Dermis blood vessel endothelial cell (primary cell): ENCODE measurements around the gene GRIK1. TPM values are rescaled to one million over a fixed set of nuclear protein-coding genes. Genes with fewer than 3 reads are reported as not detected.

Source experiments
- DNase-seq: peaks from one replicate; pipeline ENCODE4 v3.0.0; 2010
- total RNA-seq: library from RNA; depleted of rRNA; stranded (reverse); fragments of >200 nt; gene quantifications from 2 replicates; pipeline ENCODE4 v1.2.3, GENCODE V29; 2014

Gene GRIK1
- total RNA-seq, 1 donor from 2014 or later: 0.34 TPM

GRCh38 chr21:29826386-29826785, 113.4 kb downstream of the GRIK1 start:
- no peak for DNase-seq

DNA sequence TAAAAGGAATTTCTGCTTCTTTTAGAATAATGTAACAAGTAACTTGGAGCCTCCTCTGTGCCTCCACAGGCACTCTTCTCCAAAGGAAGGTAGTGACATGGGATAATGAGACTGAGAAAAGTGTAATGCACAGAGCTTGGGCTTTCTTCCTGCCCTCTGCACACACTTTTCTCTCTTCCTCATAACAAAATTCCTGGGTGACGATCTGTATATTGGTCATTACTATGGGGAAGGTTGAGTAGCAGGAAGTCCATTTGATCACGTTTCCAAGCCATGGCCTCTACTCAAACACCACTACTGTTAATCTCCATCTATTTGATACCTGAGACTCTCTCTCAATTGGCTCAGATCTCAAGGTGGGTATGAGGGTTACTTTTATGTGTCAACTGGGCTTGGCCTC, 113.9 kb downstream of the GRIK1 start:
- DNase-seq: no peak

DNA sequence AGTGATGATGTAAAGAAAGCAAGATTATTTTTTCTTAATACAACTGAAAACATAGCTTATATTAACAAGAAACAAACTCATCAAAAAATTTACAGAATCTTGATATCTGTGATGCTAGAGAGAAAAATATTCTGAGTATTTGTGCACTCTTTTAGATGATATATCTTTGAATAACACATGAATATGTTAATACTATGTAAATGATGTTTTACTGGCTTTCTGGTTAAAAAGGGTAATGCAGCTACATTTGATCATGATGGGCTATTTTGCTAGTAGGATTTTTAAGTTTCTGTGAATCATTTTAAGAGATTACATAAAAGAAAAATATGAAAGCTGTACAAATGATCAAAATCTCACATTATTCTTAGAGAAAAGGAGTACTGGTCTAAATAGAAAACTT, 114.5 kb downstream of the GRIK1 start:
- no peak for DNase-seq

DNA sequence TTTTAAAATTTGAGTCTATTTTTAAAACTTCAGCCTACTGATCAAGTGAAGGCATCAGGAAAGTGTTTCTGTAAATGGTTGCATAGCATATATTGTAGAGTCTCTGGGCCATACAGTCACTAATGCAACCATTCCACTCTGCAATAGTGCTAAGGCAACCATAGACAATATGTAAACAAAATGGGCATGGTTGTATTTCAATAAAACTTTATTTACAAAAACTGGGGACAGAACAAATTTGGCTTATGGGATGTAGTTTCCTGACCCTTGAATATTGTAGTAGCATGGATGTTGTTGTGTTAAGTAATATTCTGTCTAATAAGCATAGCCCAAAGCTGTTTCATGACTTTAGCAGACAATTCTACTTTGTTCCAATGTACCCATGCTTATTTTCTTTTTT, 117.7 kb downstream of the GRIK1 start:
- no peak for DNase-seq

- DNase-seq: no peak
Observed at GRCh38 chr21:29821230-29821629, 118.6 kb downstream of the GRIK1 start.

GRCh38 chr21:29819675-29820326, 120.0 kb downstream of the GRIK1 start:
- no peak for DNase-seq

- no peak for DNase-seq
Observed at GRCh38 chr21:29818383-29818921, 121.3 kb downstream of the GRIK1 start.

- DNase-seq: no peak
Observed at GRCh38 chr21:29817450-29817849, 122.3 kb downstream of the GRIK1 start.

GRCh38 chr21:29812947-29813346, 126.8 kb downstream of the GRIK1 start:
- DNase-seq: no peak

DNA sequence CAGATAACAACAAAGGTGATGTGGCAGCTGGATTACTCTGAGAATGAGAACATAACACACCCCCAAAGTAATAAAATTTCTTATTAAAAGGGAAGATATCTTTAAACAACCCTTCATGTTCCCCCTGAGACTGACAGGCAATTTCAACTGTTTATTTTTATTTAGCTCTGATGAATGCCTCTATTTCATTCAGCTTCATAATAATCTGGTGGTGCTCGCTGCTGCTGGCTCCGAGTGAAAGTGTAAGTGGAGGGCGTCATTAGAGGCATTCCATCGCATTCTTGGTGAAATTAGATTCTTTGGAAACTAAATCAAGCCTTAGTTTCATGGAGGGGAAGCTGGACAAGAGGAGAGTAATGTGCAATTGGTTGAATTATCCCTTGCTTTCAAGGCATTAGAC, 128.9 kb downstream of the GRIK1 start:
- DNase-seq: no peak

DNA sequence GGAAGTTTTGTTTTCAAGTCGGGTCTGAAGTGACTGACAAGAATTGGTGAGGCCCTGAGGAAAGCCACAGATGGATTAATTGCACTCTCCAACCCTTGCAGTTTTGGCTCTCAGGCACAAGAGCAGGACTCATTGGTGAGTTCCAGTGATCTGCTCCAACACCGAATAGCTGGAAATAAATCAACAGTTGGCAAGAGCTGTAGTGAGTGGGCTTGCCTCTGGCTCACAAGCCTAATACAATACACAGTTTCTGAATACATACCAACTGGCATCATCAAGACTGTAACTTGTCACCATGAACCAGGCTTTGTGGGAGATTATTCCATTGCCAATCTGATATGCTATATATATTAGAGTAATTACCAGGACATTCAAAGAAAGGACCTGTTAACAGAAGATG, 131.6 kb downstream of the GRIK1 start:
- DNase-seq: no peak

- no peak for DNase-seq
Observed at GRCh38 chr21:29805105-29805504, 134.7 kb downstream of the GRIK1 start.

DNA sequence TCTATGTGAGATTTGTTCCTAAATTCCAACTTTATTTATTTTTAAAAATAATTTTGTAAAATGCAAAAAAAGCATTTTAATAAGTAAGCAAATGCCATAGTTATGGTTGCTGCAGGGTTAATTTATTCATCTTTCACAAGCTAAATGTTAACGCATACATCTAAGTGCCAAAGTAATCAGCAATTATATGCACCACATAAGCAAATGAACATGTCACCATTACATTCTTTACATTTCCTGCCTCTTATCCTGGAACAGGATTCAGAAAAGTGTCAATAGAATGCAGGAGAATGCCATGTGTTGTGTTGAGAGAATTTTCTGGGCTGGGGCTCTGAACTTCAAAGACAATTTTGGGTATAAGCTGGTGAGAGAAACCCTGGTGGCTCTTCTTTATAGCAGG, 136.6 kb downstream of the GRIK1 start:
- DNase-seq: no peak

- no peak for DNase-seq
Observed at GRCh38 chr21:29801122-29801521, 138.7 kb downstream of the GRIK1 start.

GRCh38 chr21:29800056-29800455, 139.7 kb downstream of the GRIK1 start:
- no peak for DNase-seq

DNA sequence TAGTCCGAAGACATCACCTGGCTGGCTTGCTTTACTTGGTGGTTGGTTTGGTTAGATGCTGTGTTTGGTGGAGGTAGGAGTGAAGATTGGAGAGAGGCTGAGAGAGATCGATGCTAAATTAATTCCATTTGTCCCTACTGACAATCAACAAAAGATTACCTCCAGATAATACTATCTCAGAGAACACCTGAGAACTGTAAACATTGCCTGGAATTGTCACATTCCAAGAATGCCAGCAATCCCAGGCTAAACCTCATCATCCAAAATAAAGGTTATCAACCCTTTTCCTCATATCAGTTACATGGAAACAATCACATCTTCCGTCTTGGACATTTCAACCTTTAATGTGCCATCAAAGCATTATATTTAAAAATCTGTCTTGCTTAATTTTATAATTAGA, 141.0 kb downstream of the GRIK1 start:
- no peak for DNase-seq

DNA sequence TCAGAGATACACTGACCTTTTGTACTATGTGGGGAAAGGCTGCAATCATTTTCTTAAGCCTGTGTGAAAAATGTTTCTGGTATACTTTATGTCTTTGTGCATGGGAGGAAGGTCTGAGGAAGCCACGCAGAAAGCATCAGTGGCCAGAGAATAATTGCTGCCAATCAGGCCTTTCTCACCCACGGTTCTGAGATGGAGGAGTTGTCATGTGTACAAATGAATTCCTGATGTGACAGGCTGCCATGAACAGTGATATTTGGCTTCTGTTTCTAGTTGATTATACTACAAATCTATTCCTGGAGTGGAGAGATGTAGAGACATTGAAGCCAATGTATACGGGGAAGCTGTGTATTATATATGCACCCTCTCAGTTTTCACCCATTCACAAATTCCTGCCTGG, 142.6 kb downstream of the GRIK1 start:
- no peak for DNase-seq

- no peak for DNase-seq
Observed at GRCh38 chr21:29793712-29794111, 146.1 kb downstream of the GRIK1 start.

GRCh38 chr21:29789393-29789792, 150.4 kb downstream of the GRIK1 start:
- no peak for DNase-seq

- no peak for DNase-seq
Observed at GRCh38 chr21:29788752-29789151, 151.0 kb downstream of the GRIK1 start.

- DNase-seq: no peak
Observed at GRCh38 chr21:29787361-29787909, 152.4 kb downstream of the GRIK1 start.

- no peak for DNase-seq
Observed at GRCh38 chr21:29786496-29787360, 153.1 kb downstream of the GRIK1 start.

DNA sequence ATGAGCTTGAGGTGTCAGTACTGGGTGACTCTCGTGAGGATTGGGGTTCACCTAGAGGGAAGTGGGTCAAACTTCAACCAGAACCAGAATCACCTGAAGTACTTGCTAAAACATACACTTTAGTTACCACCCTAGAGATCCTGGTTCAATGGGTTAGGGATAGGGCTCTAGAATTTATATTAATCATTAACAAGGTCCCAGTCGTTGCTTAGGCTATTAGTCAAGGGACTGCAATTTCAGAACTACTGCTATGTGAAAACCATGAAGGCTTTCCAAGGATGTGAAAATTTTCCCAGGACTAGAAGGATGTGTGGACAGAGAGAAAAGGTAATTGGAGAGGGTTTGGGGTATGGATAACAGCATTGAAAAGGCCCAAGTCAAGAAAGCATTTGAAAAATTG, 162.6 kb downstream of the GRIK1 start:
- DNase-seq: no peak

GRCh38 chr21:29775462-29775861, 164.3 kb downstream of the GRIK1 start:
- no peak for DNase-seq
